ENCODE measurements around the gene C3orf85. TPM values are rescaled to one million over a fixed set of nuclear protein-coding genes. Genes with fewer than 3 reads are reported as not detected.
"Not testable (repeated sequence)": the region's sequence is repeated elsewhere in the genome, so short reads cannot be mapped to it uniquely, and the experiment has no call there.

The C3orf85 gene
- polyA plus RNA-seq, result not detected

DNA sequence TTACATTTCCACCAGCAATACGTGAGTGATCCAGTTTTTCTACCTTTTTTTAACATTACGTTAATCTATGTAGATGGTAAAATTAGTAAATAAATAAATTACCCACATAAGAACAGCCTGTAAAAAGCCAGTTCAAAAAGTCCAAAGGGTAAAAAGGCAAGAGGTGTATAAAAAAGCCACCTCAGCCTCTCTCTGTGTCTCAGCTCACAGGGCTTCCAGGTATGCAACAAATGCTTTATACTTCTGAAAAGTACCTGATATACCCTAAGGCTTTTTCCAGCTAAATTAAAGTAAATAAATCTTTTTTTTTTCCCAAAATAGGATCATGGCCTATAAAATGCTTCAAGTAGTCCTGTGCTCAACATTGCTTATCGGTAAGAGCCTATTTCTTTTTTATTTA lies at the start of gene C3orf85:
Gene C3orf85, plus strand, starts transcription at position 197 of the 400 bp plus-strand sequence. Its CDS starts 129 bp downstream, at position 326.
- 81 to 89% (median 89%) methylated on average over 3 of the region's 3 CpGs for WGBS, 3 donors
- no peak within 1 kb of the TSS for H3K27ac ChIP-seq (ENCODE audit: low read depth, low read length)

DNA sequence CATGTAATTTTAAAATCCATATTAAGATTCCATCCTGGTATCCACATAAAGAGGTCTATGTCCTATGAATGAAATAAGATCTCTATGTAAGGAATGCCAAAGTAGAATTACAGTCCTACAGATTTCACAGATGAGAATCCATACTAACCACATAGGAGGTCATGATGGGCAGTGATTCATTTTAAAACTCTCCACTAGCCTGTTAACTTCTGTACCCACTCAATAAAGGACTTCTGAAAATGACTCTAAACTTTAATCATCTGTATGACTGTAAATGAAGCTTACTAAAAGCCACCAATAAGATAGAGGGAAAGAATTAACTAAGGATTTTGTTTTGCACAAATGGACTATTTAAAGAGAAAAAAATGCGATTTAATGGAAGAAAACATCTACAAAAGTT lies 47.3 kb upstream of the C3orf85 start:
- WGBS, 3 donors, result 83 to 87% (median 85%) methylated on average over 1 of the region's 1 CpG
- no peak overlapping the region for H3K27ac ChIP-seq (ENCODE audit: low read depth, low read length)

DNA sequence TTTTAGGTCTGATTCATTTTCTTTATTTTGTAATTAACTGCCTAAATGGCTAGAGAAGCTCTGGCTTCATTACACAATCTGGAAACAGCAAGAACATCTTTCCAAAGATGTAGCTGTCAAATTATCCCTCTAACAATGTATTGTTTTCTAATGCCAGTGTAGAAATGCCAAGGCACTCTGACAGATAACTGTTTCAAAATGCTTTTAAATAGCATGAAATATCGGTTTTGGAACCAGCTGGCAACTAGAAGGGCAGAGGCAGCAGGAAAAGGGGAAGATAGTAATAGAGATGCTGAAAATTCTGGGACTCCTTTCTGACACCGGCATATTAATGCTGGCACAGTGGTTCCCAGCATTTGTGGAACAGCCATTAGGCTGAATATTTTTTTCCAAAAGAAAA lies 44.7 kb upstream of the C3orf85 start:
- H3K27ac ChIP-seq (ENCODE audit: low read depth, low read length), result no peak overlapping the region
- 25 to 32% (median 27%) methylated on average over 2 of the region's 2 CpGs for WGBS, 3 donors

- no peak overlapping the region for H3K27ac ChIP-seq (ENCODE audit: low read depth, low read length)
Observed at GRCh38 chr3:109093561-109093960, 43.0 kb upstream of the C3orf85 start.

GRCh38 chr3:109095166-109095565 lies 41.4 kb upstream of the C3orf85 start:
- H3K27ac ChIP-seq (ENCODE audit: low read depth, low read length), result no peak overlapping the region
- WGBS, 3 donors, result 79 to 85% (median 85%) methylated on average over 1 of the region's 1 CpG

GRCh38 chr3:109098079-109098644 lies 38.4 kb upstream of the C3orf85 start:
- H3K27ac ChIP-seq (ENCODE audit: low read depth, low read length), result no peak overlapping the region
- 38 to 68% (median 62%) methylated on average over 5 of the region's 5 CpGs for WGBS, 3 donors

GRCh38 chr3:109109574-109109973 lies 26.9 kb upstream of the C3orf85 start:
- 77 to 95% (median 86%) methylated on average over 4 of the region's 4 CpGs for WGBS, 3 donors
- H3K27ac ChIP-seq (ENCODE audit: low read depth, low read length), result no peak overlapping the region

GRCh38 chr3:109112946-109113760 lies 23.4 kb upstream of the C3orf85 start:
- H3K27ac ChIP-seq (ENCODE audit: low read depth, low read length), result no peak overlapping the region
- 53 to 74% (median 66%) methylated on average over 4 of the region's 4 CpGs for WGBS, 3 donors

DNA sequence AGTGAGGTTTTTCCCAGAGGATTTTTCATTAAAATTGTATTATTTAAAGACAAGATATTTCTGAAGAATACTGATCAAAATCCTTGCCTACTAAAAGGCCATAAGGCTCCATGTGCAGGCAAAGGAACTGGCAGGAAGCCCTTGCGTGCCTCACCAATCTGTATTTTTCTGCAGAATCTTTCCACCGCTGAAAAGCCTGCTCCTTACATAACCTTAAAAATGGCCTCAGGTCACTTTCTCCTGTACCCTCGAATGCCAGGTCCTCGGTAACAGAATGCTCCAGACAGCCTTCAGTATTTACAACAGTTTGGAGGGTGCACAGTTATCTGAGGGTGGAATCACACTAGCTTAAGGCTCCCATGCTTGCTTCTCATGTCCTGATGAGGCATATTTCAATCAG lies 21.8 kb upstream of the C3orf85 start:
- WGBS, 3 donors, result 75 to 77% (median 76%) methylated on average over 4 of the region's 4 CpGs
- H3K27ac ChIP-seq (ENCODE audit: low read depth, low read length), result no peak overlapping the region

DNA sequence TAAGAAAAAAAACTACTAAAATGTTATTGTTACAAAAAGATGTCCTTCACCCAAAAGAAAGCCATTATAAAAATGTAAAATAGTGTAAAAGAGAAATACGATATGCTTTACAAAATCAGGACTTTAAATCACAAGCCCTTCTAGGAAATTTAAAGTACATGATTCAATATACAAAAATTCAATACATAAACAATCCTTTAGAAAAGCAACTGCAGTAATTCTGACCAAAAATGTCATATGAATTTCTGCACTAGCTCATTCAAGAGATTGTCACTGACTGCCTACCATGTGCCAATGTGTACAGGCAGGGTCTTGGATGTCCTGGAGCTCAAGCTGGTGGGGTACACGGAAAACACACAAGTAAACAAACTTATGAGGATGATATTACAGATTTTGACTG lies 21.1 kb upstream of the C3orf85 start:
- 61 to 76% (median 75%) methylated on average over 2 of the region's 2 CpGs for WGBS, 3 donors
- no peak overlapping the region for H3K27ac ChIP-seq (ENCODE audit: low read depth, low read length)

GRCh38 chr3:109116031-109116430 lies 20.5 kb upstream of the C3orf85 start:
- 65 to 85% (median 70%) methylated on average over 2 of the region's 2 CpGs for WGBS, 3 donors
- no peak overlapping the region for H3K27ac ChIP-seq (ENCODE audit: low read depth, low read length)

DNA sequence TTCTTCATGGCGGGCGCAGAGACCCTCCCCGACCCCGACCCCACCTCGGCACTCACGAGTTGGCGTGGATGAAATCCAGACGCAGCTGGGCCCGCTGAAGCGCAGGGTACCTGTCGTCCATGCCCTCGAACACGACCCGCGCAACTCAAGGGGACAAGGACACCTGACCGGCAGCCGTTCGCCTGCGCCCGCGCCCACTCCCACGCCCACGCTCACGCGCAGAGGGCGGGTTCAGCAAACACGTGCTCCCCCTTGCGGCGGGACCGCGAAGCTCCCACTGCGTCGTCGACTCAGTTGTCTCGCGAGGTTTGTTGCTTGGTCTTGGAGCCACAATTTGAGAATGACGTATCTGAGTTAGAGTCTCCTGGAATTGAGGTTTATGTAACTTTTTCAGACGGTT lies 18.6 kb upstream of the C3orf85 start, which contains the start of gene MORC1:
Gene MORC1, minus strand, starts transcription at position 196 of the 400 bp plus-strand sequence. Its CDS starts 75 bp downstream, at position 121.
- WGBS, 3 donors, result 90 to 94% (median 93%) methylated on average over 38 of the region's 38 CpGs
- H3K27ac ChIP-seq (ENCODE audit: low read depth, low read length), result no peak within 1 kb of the TSS

- 71 to 95% (median 94%) methylated on average over 7 of the region's 7 CpGs for WGBS, 3 donors
- no peak overlapping the region for H3K27ac ChIP-seq (ENCODE audit: low read depth, low read length)
Observed at GRCh38 chr3:109118584-109118983, 17.9 kb upstream of the C3orf85 start.

DNA sequence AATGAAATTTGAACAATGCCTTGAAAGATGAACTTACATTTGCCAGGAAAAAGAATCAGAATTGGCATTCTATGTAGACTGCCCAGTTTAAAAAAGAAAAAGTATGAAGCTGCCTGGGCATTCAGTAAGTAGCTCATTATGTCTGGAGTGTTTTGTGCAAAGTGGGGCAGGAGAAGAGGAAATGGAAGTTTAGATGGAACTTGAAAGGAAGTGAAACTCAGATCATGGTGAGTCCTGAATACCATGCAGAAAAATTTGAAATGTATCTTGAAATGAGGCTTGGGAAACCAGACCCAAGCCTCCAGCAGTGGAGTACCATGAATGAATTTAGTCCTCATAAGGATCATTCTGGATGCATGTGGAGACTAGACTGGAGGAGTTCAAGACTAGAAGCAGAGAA lies 13.8 kb upstream of the C3orf85 start:
- no peak overlapping the region for H3K27ac ChIP-seq (ENCODE audit: low read depth, low read length)

- no peak overlapping the region for H3K27ac ChIP-seq (ENCODE audit: low read depth, low read length)
Observed at GRCh38 chr3:109125902-109126301, 10.6 kb upstream of the C3orf85 start.

GRCh38 chr3:109127553-109127952 lies 9.0 kb upstream of the C3orf85 start:
- H3K27ac ChIP-seq (ENCODE audit: low read depth, low read length), result no peak overlapping the region
- WGBS, 3 donors, result 64 to 88% (median 79%) methylated on average over 2 of the region's 2 CpGs

DNA sequence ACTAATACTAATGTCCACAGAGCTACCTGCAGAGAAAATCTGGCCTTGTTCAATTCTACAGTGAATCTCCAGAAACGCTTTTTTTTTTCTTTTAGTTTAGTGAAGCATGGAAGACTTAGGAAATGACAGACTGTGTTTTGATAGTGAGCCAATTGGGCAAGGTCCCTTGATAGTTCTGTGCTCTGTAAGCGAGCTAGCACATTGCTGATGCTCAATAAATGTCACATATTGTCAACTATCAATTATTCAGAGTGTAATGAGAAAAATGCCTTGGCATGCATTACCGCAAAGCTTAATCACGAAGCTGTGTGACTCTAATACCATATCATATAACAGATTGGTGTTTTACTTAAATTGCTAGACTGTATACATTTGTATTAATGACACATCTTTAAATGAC lies 5.2 kb upstream of the C3orf85 start:
- 71 to 77% (median 72%) methylated on average over 4 of the region's 4 CpGs for WGBS, 3 donors
- H3K27ac ChIP-seq (ENCODE audit: low read depth, low read length), result no peak overlapping the region

GRCh38 chr3:109132801-109133473 lies 3.6 kb upstream of the C3orf85 start:
- no peak overlapping the region for H3K27ac ChIP-seq (ENCODE audit: low read depth, low read length)
- 65 to 74% (median 68%) methylated on average over 5 of the region's 5 CpGs for WGBS, 3 donors

- WGBS, 3 donors, result 82 to 92% (median 91%) methylated on average over 5 of the region's 5 CpGs
- not testable (repeated sequence) for H3K27ac ChIP-seq (ENCODE audit: low read depth, low read length)
Observed at GRCh38 chr3:109133474-109133816, 3.1 kb upstream of the C3orf85 start.

DNA sequence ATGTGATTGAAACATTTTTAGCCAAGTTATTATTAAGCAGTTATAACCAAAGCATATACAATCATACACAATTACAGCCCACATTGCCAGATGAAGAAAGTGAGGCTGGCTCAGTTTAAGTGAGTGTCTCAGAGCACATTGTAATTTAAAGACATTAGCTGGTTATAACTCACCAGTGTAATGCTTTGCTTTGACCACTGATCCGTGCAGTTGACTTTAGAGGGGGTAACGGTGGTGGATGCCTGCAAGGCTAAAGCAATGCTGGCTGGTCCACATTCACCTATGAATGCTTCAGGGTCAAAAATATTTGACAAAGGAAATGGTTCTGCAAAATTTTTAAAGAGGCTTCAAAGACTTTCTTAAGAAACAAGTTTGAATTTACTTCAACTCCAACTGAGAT lies 1.2 kb downstream of the C3orf85 start:
- WGBS, 3 donors, result 60 to 73% (median 66%) methylated on average over 2 of the region's 2 CpGs
- no peak overlapping the region for H3K27ac ChIP-seq (ENCODE audit: low read depth, low read length)

Measured in adipose tissue (tissue), 3 donors.